Skeletal muscle tissue (tissue), 4 donors: ENCODE data around the gene GMEB2. TPM values are rescaled to one million over a fixed set of nuclear protein-coding genes. Genes with fewer than 3 reads are reported as not detected.
"Not testable (repeated sequence)": the region's sequence is repeated elsewhere in the genome, so short reads cannot be mapped to it uniquely, and the experiment has no call there.

Experiments used
- H3K27ac ChIP-seq: one replicate; pipeline ENCODE4 v1.7.0; 2013; ENCODE audit warnings: mild to moderate bottlenecking, low read depth, low read length, inconsistent platforms
- H3K27me3 ChIP-seq, 3 donors: one replicate each; pipeline ENCODE4 v1.7.0; 2013; ENCODE audit warnings: low read length in 3 of 3; ENCODE audit not compliant: control insufficient read depth in 3 of 3, insufficient read depth in 3 of 3
- H3K36me3 ChIP-seq, 3 donors: one replicate each; pipeline ENCODE4 v1.7.0; 2013; ENCODE audit warnings: low read length in 3 of 3; ENCODE audit not compliant: control insufficient read depth in 3 of 3, insufficient read depth in 3 of 3
- H3K4me1 ChIP-seq, 3 donors: one replicate each; pipeline ENCODE4 v1.7.0; 2013; ENCODE audit warnings: low read length in 3 of 3, mild to moderate bottlenecking in 3 of 3; ENCODE audit not compliant: control insufficient read depth in 3 of 3, insufficient read depth in 3 of 3
- H3K4me3 ChIP-seq, 3 donors: one replicate each; pipeline ENCODE4 v1.7.0; 2013; ENCODE audit warnings: low read length in 3 of 3
- H3K9ac ChIP-seq, 3 donors: one replicate each; pipeline ENCODE4 v1.7.0; 2013; ENCODE audit warnings: low read length in 3 of 3, mild to moderate bottlenecking in 3 of 3, moderate library complexity in 2 of 3, low read depth in 1 of 3
- H3K9me3 ChIP-seq, 3 donors: one replicate each; pipeline ENCODE4 v1.7.0; 2013; ENCODE audit warnings: low read length in 3 of 3; ENCODE audit not compliant: control insufficient read depth in 3 of 3
- total RNA-seq: library from RNA; depleted of rRNA; stranded (reverse); fragments of >200 nt; gene quantifications from one replicate; pipeline ENCODE4 v1.2.3, GENCODE V29; 2014
- donor health status: Osteomylitis.

Gene GMEB2
- total RNA-seq, 1 donor from 2014 or later = 5.7 TPM

- Histone ChIP-seq H3K4me1 (no peaks in the 10 kb centered on the region), H3K4me3 (no peak overlapping the region), H3K27ac (no peak overlapping the region), H3K9me3 (no peaks in the 10 kb centered on the region), H3K9ac (no peak overlapping the region), H3K27me3 (no peaks in the 10 kb centered on the region), H3K36me3 (peaks cover 0 to 10% (median 5%) of the 10 kb centered on the region in 3 donors)
Observed at GRCh38 chr20:63560856-63561609, 65.9 kb downstream of the GMEB2 start.

- no peak overlapping the region for H3K27ac ChIP-seq
- peaks cover 0 to 5% (median 3%) of the 10 kb centered on the region in 3 donors for H3K27me3 ChIP-seq
- no peak overlapping the region for H3K4me3 ChIP-seq
- no peaks in the 10 kb centered on the region for H3K9me3 ChIP-seq
- H3K4me1 ChIP-seq = no peaks in the 10 kb centered on the region
- peaks cover 0 to 10% (median 5%) of the 10 kb centered on the region in 3 donors for H3K36me3 ChIP-seq
- H3K9ac ChIP-seq = no peak overlapping the region
Observed at GRCh38 chr20:63560333-63560805, 66.5 kb downstream of the GMEB2 start.

GRCh38 chr20:63559485-63560332, 67.2 kb downstream of the GMEB2 start:
- H3K9ac ChIP-seq, H3K9me3 ChIP-seq, H3K36me3 ChIP-seq, H3K27me3 ChIP-seq, H3K27ac ChIP-seq, H3K4me1 ChIP-seq, H3K4me3 ChIP-seq: not testable (repeated sequence)

GRCh38 chr20:63558804-63559484, 68.0 kb downstream of the GMEB2 start:
- Histone ChIP-seq H3K36me3 (peaks cover 0 to 9% (median 5%) of the 10 kb centered on the region in 3 donors), H3K27ac (no peak overlapping the region)

GRCh38 chr20:63557481-63557891, 69.4 kb downstream of the GMEB2 start:
- Histone ChIP-seq H3K27me3 (peaks cover 8 to 22% (median 11%) of the 10 kb centered on the region in 3 donors), H3K36me3 (peaks cover 0 to 6% (median 5%) of the 10 kb centered on the region in 3 donors), H3K4me3 (no peak overlapping the region), H3K9me3 (no peaks in the 10 kb centered on the region), H3K9ac (no peak overlapping the region), H3K27ac (no peak overlapping the region), H3K4me1 (no peaks in the 10 kb centered on the region)

More at GRCh38 chr20:63558804-63559484, 68.0 kb downstream of the GMEB2 start:
- Histone ChIP-seq H3K9me3 (no peaks in the 10 kb centered on the region), H3K9ac (no peak overlapping the region), H3K27me3 (peaks cover 0 to 15% (median 7%) of the 10 kb centered on the region in 3 donors), H3K4me1 (no peaks in the 10 kb centered on the region), H3K4me3 (no peak overlapping the region)

- Histone ChIP-seq H3K9me3 (no peaks in the 10 kb centered on the region), H3K9ac (no peak overlapping the region), H3K4me1 (no peaks in the 10 kb centered on the region), H3K36me3 (peaks cover 0 to 6% (median 5%) of the 10 kb centered on the region in 3 donors), H3K27ac (no peak overlapping the region), H3K4me3 (no peak overlapping the region), H3K27me3 (peaks cover 12 to 26% (median 12%) of the 10 kb centered on the region in 3 donors)
Observed at GRCh38 chr20:63556873-63557478, 69.9 kb downstream of the GMEB2 start.

GRCh38 chr20:63555661-63556381, 71.1 kb downstream of the GMEB2 start:
- peaks cover 0 to 1% (median 0%) of the 10 kb centered on the region in 3 donors for H3K36me3 ChIP-seq
- H3K4me1 ChIP-seq = no peaks in the 10 kb centered on the region
- no peak overlapping the region for H3K27ac ChIP-seq
- no peaks in the 10 kb centered on the region for H3K9me3 ChIP-seq
- no peak overlapping the region for H3K4me3 ChIP-seq
- H3K9ac ChIP-seq = no peak overlapping the region
- H3K27me3 ChIP-seq = peaks cover 15 to 31% (median 18%) of the 10 kb centered on the region in 3 donors

GRCh38 chr20:63554361-63555278, 72.3 kb downstream of the GMEB2 start:
- H3K27ac ChIP-seq = no peak overlapping the region
- H3K9ac ChIP-seq = peak overlapping the region in 1 of 3 donors; percentile 16
- H3K9me3 ChIP-seq = no peaks in the 10 kb centered on the region
- H3K36me3 ChIP-seq = no peaks in the 10 kb centered on the region
- no peak overlapping the region for H3K4me3 ChIP-seq
- H3K27me3 ChIP-seq = peaks cover 26 to 39% (median 27%) of the 10 kb centered on the region in 3 donors
- H3K4me1 ChIP-seq = no peaks in the 10 kb centered on the region
